Measurements from ENCODE around the gene SRRM4.
"Not testable (repeated sequence)": the region's sequence is repeated elsewhere in the genome, so short reads cannot be mapped to it uniquely, and the experiment has no call there.

Gene SRRM4

DNA sequence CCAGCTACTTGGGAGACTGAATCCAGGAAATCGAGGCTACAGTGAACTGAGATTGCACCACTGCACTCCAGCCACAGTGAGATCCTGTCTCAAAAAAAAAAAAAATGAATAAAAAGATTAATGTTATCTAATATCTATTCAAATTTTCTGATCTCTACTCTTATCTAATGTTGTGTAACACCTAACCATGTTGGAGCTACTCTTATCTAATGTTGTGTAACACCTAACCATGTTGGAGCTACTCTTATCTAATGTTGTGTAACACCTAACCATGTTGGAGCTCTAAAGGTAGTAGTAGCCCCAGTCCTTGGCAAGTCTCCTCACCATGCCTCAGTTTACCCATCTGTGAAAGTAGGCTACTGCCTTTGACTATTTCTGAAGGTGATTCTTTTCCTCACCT lies 26.9 kb downstream of the SRRM4 start:
- not testable (repeated sequence) for DNase-seq (ENCODE audit: low read depth, low spot score)

DNA sequence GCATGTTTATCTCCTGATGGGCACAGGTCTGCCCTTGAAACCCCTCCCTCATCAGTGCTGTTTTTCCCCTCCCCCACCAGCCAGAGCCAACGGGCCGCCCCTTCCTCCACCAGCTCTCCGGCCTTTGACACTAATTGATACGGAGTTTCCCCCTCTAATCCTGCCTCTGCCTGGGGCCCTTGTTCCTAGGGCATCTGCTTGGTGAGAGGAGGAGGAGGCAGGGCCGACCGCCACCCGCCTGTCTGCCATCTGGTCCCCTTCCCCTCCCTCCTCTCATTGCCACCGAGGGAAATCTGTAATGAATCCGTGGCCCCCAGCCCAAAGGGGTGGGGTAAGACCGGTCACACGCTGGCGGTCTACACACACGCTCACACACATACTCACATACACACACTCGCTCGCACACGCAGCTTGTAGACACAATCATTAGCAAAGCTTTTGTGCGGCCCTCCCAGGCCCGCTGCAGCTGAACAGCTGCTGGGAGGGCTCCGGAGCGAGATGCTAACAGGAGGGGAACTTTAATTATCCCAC lies 27.4 kb downstream of the SRRM4 start:
- no peak for DNase-seq (ENCODE audit: low read depth, low spot score)

GRCh38 chr12:119011231-119011630 lies 29.9 kb downstream of the SRRM4 start:
- no peak for DNase-seq (ENCODE audit: low read depth, low spot score)

GRCh38 chr12:119012179-119012578 lies 30.8 kb downstream of the SRRM4 start:
- DNase-seq (ENCODE audit: low read depth, low spot score): no peak

DNA sequence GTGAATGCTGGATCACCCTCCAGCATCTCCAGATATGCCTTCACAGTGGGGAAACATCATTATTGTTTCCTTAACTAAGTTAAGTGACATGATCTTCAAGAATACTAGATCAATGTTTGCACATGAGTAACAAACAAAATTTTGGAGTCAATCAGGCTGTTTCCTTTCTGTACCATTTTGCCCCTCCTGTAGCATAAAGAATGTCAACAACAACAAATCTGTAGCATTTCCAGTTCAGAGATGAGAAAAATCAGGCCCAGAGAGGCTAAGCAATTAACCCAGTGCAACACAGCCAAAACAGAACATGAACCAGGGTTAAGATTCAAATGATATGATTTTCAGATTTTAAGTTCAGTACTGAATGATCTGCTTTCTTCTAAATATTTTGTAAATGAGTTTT lies 31.7 kb downstream of the SRRM4 start:
- no peak for DNase-seq (ENCODE audit: low read depth, low spot score)

DNA sequence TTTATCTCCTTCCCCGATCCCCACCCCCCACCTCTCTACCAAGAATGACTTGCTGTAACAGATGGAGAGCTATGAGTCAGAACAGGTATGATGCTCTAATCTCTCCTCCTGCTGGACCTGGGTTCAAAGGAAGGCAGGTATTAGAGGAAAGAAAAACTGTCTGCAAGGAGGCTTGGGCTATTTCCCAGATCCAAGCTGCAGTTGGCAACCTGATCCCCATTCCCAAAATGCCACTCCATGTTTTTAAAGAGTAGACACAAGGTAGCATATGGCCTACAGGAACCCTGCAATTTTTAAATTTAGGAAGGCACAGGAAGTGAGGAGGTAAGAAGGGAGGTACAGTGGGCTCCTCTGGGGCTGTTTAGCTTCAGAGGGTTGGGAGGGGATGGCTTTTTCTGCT lies 33.0 kb downstream of the SRRM4 start:
- no peak for DNase-seq (ENCODE audit: low read depth, low spot score)

DNA sequence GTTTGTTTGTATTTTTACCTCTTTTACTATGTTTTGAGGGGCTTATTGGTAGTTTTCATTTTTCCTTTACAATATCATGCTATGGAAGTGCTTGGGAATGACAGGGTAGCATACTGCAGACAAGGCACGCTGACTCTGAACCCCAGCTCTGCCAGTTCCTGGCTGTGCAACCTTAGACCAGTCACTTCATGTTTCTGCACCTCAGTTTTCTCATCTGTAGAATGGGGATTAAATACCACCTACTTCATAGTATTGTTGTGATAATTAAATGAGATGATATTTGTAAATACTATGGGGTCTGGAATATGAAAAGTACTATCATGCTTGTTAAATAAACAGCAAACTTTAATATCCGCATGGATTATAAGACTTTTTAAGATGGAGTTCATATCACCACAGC lies 35.4 kb downstream of the SRRM4 start:
- no peak for DNase-seq (ENCODE audit: low read depth, low spot score)

GRCh38 chr12:119019166-119019565 lies 37.8 kb downstream of the SRRM4 start:
- DNase-seq (ENCODE audit: low read depth, low spot score): no peak

DNA sequence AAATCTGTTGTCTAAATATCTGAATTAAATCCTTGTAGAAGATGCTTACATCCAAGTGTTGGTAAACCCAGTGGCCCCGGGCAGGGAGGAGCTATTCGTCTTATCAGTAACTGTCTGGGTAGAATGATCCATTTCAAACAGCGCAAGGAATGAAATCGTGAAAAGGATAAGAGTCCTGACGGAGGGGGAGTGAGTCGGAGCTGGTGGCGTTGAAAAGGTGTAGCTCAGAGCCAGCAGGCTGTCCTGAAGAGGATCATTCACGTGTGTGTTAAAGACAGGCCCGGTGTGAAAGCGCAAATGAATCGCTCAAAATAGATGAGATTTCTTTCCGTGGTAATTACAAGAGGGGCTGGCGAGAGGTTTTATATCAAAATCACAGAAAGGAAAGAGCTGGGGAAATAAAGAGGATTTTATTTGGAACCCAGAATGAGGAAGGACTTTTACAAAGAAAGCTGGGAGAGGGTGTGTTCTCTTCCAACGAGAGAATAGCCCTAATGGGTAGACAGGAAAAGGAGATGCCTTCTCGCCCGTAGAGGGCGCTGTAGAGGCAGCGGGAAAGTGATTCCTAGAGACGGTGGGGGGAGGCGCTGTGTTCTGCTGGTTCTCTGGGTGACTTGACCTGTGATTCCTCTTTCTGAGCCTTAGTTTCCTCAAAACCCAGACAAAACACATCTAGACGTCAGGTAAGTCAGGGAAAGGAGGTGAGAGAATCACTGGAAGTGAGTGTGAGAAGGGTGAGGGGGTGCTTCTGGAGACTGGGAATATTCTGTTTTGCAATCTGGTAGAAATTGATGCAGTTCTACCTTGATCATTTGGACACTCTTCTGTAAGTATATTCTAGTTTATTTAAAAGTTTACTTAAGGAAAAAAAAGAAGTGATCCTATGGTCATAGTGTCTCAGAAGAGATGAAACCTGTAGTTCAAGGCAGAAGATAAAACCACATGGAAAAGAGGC lies 39.3 kb downstream of the SRRM4 start:
- no peak for DNase-seq (ENCODE audit: low read depth, low spot score)

DNA sequence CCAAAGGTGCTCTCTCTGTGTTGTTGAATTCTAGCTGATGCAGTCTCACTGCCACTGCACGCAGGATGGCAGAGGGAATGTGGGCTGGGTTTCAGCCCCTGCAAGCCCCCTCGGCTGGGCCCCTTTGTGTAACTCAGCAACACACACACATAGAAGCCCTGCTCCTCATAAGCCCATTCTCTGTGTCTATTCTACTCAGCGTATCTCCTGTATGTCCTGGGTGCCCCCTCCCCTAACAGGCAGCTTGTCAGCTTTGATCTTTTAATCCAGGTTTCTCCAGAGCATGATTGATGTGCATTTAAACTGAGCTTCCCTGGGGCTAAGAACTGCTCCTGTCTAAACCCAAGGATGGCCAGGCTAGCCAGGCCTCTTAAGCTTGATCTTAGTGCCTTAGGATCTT lies 43.0 kb downstream of the SRRM4 start:
- no peak for DNase-seq (ENCODE audit: low read depth, low spot score)

GRCh38 chr12:119025786-119026185 lies 44.4 kb downstream of the SRRM4 start:
- DNase-seq (ENCODE audit: low read depth, low spot score): no peak

- DNase-seq (ENCODE audit: low read depth, low spot score): not testable (repeated sequence)
Measured at GRCh38 chr12:119033332-119033731, 52.0 kb downstream of the SRRM4 start.

- no peak for DNase-seq (ENCODE audit: low read depth, low spot score)
Measured at GRCh38 chr12:119036878-119037825, 55.8 kb downstream of the SRRM4 start.

DNA sequence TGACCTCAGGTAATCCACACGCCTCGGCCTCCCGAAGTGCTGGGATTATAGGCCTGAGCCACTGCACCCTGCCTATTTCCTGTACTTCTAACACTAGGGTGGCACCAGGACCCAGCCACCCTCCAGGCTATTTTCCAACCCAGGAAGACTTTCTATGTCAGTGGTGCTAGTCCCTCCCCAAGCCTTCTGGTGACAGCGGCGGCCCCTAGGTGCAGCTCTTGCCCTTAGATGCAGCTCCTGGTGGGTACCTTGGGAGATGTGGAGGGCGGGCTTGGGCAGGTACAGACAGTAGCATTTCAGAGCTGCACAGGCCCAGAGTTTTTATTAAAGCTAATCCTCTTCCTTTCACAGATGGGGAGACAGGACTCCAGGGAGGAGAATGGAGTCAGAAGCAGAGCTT lies 62.8 kb downstream of the SRRM4 start:
- no peak for DNase-seq (ENCODE audit: low read depth, low spot score)

DNA sequence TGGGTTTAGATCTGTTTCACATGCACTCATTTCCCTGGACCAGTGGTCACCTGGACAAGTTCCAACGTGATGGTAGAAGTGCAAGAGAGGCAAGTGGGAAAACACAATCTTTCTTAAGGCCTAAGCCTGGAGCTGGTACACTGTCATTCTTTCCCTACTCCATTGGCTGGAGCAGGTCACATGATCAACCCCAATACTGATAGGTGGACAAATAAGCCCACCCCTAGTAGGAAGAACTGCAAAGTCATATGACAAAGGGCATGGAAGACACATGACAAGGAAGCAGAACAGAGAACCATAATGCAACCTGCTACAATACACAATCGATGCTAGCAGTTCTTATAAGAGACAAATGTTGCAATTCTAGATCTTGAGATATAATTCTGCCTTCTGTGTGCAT lies 66.3 kb downstream of the SRRM4 start:
- no peak for DNase-seq (ENCODE audit: low read depth, low spot score)

- no peak for DNase-seq (ENCODE audit: low read depth, low spot score)
Measured at GRCh38 chr12:119050663-119051062, 69.3 kb downstream of the SRRM4 start.

GRCh38 chr12:119051474-119051873 lies 70.1 kb downstream of the SRRM4 start:
- DNase-seq (ENCODE audit: low read depth, low spot score): no peak

DNA sequence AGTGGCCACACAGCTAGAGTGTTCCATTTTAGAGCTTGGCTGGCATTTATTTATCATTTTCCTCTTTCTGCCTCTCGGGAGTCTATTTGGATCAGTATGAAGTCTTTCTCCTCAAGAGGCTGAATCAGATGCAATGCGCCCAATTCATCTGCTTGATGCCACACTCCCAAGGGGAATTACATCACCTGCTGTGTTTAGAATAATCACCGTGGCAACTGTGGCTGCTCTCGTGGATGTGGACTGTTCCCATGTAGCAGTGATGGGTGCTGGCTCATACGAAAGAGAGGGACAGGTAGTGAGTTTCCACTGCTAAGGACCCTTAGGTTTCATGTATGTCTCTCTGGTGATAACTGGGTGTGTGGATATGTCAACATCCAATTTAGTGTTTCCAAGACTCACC lies 70.7 kb downstream of the SRRM4 start:
- no peak for DNase-seq (ENCODE audit: low read depth, low spot score)

- DNase-seq (ENCODE audit: low read depth, low spot score): no peak
Measured at GRCh38 chr12:119055977-119056376, 74.6 kb downstream of the SRRM4 start.

- no peak for DNase-seq (ENCODE audit: low read depth, low spot score)
Measured at GRCh38 chr12:119060847-119061796, 79.8 kb downstream of the SRRM4 start.

All from activated naive CD8-positive, alpha-beta T cell treated with anti-CD3 and anti-CD28 coated beads, Interleukin-2, amount 50 U/mL, for 16 hours (primary cell).